Measurements from ENCODE around the gene BIN1.
"Not testable (repeated sequence)": the region's sequence is repeated elsewhere in the genome, so short reads cannot be mapped to it uniquely, and the experiment has no call there.

The BIN1 gene

DNA sequence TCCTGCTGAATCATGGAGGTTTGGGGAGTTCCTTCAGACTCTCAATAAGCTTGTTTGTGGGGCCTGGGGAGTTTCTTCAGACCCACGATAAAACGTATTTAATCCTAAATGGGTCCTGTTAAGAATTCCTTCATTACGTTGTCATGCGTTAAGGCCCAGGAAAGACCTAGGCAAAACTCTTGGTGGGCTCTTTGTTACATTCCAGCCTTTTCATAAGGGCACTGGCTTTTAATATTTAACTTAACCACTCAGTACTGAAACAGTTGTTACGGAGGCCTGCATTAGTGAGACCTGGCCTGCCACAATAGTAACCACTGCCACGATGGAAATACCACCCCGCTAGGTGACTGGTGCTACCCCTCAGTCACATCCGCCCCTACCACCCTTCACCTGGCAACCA, 17.5 kb upstream of the BIN1 start:
- Mint-ChIP-seq H3K36me3 (ENCODE audit: insufficient read depth) (no peaks in the 10 kb centered on the region), H3K27me3 (no peaks in the 10 kb centered on the region)
- DNase-seq, result no peak

DNA sequence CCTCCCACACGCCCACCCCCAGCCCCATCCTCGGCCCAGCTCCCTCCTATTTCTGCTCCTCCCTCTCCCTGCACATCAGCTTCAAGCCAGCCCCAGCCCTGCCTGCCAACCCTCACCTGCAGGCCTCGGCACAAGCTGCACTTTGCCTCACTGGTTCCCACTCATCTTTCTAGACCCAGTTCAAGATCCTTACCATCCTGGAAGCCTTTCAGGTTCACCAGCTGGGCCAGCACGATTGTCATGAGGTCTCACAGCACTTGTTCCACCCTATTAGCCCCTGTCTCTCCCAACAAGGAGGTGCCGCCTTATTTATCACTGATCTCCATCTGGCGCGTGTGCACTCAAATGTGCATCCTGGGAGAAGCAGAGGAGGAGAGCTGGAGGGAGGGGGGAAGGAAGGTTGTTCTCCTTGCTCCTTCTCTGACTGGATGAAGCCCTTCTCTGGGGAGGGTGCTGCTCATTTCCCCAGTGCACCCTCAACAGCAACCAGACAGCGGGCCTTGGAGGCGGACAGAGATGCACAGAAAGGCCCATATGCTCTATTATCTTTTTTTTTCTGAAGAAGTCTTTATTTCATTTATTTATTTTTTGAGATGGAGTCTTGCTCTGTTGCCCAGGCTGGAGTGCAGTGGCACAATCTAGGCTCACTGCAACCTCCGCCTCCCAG, 15.5 kb upstream of the BIN1 start:
- no peak overlapping the region for H3K4me3 Mint-ChIP-seq
- H3K9me3 Mint-ChIP-seq, result no peaks in the 10 kb centered on the region
- peaks cover 0 to 11% of the 10 kb centered on the region in 2 donors for H3K27me3 Mint-ChIP-seq
- no peaks in the 10 kb centered on the region for H3K36me3 Mint-ChIP-seq (ENCODE audit: insufficient read depth)
- no peak overlapping the region for H3K27ac Mint-ChIP-seq
- no peak for ATAC-seq (replicated peaks)
- no peak for DNase-seq
- no peaks in the 10 kb centered on the region for H3K4me1 Mint-ChIP-seq (ENCODE audit: low read depth in 2 of 2)

More for the DNA sequence above, 17.5 kb upstream of the BIN1 start:
- Mint-ChIP-seq H3K27ac (no peak overlapping the region), H3K4me1 (ENCODE audit: low read depth in 2 of 2) (peaks cover 4 to 5% of the 10 kb centered on the region in 2 donors), H3K4me3 (no peak overlapping the region), H3K9me3 (no peaks in the 10 kb centered on the region)
- no peak for ATAC-seq (replicated peaks)

DNA sequence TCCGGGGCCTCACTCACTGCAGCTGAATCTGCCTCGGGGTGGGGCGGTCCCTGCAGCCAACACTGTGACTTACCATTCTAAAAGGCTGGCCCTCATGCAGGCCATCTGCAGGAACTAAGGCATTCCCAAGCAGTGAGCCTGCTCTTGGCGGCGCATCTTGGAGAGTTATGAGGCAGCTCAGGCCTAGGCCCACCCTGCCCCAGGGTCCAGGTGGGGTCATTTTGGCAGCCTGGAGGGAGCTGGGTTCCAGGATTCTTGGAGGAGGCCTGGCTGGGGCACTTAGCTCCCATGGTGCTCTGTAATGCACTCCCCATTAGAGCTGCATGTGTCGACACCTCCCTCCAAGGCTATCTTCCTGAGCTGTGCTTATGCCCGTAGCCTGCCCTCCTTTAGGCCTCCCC, 14.8 kb upstream of the BIN1 start:
- no peak overlapping the region for H3K4me3 Mint-ChIP-seq
- H3K27me3 Mint-ChIP-seq, result peaks cover 0 to 14% of the 10 kb centered on the region in 2 donors
- no peak for DNase-seq
- no peak overlapping the region for H3K27ac Mint-ChIP-seq
- H3K9me3 Mint-ChIP-seq, result no peaks in the 10 kb centered on the region
- H3K4me1 Mint-ChIP-seq (ENCODE audit: low read depth in 2 of 2), result no peaks in the 10 kb centered on the region
- no peaks in the 10 kb centered on the region for H3K36me3 Mint-ChIP-seq (ENCODE audit: insufficient read depth)
- ATAC-seq (replicated peaks), result no peak

DNA sequence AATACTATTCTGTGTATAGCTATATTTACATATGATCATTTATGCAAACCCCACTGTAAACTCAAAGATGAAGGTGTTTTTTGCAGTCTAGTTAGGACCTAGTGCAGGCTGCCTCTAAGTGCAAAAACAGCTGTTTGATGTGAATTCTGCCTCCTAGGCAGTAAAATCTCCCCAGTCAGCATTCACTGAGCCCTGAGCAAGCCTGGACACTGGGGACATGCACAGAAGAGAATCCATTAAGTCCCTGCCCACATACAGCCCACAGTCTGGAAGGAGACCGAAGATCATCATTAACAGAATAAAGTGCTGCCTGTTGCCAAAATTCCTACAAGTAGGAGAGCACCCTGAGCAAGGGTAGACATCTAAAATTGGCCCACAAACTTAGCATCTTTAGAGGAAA, 14.4 kb upstream of the BIN1 start:
- Mint-ChIP-seq H3K4me1 (ENCODE audit: low read depth in 2 of 2) (no peaks in the 10 kb centered on the region), H3K36me3 (ENCODE audit: insufficient read depth) (no peaks in the 10 kb centered on the region), H3K27ac (no peak overlapping the region), H3K4me3 (no peak overlapping the region), H3K27me3 (peaks cover 0 to 14% of the 10 kb centered on the region in 2 donors), H3K9me3 (no peaks in the 10 kb centered on the region)
- DNase-seq (no peak), ATAC-seq (replicated peaks) (no peak)

DNA sequence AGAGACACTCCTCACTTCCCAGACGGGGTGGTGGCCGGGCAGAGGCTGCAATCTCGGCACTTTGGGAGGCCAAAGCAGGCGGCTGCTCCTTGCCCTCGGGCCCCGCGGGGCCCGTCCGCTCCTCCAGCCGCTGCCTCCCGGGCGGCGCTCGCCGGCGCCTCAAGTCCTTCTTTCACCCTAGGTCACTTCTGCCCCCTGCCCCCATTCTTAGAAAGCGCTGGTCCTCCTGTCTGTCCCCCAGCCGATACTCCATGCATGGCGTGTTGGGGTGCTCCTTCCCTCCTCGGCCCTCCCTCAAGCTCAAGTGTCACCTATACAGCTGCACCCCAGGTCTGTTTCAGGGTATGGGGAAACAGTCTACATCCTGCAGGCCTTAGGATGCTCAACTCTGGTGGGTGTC, 13.5 kb upstream of the BIN1 start:
- DNase-seq; H3K27ac Mint-ChIP-seq; H3K36me3 Mint-ChIP-seq (ENCODE audit: insufficient read depth); H3K4me3 Mint-ChIP-seq; H3K9me3 Mint-ChIP-seq; ATAC-seq (replicated peaks); H3K4me1 Mint-ChIP-seq (ENCODE audit: low read depth in 2 of 2): not testable (repeated sequence)
- H3K27me3 Mint-ChIP-seq, result peaks cover 0 to 14% of the 10 kb centered on the region in 2 donors

DNA sequence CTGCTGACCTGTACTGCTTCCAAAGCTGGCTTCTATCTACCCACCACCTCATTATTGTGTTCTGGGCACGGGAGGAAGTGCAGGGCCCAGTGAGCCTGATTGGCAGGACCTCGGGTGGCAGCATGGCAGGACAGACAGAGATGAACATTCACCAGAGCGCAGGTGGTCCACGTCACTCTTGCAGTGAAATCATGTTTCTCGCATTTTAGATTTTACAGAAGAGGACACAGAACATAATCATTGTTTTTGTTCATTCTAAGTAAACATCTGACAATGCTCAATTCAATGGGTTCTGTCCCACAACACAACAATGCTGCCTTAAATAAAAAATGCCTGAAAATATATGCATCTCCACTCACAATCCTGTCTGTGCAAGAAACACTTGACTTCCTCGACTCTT, 11.5 kb upstream of the BIN1 start:
- ATAC-seq (replicated peaks), result no peak
- Mint-ChIP-seq H3K4me1 (ENCODE audit: low read depth in 2 of 2) (no peaks in the 10 kb centered on the region), H3K27ac (no peak overlapping the region), H3K27me3 (peaks cover 0 to 20% of the 10 kb centered on the region in 2 donors), H3K9me3 (no peaks in the 10 kb centered on the region), H3K36me3 (ENCODE audit: insufficient read depth) (no peaks in the 10 kb centered on the region), H3K4me3 (no peak overlapping the region)
- DNase-seq, result no peak

DNA sequence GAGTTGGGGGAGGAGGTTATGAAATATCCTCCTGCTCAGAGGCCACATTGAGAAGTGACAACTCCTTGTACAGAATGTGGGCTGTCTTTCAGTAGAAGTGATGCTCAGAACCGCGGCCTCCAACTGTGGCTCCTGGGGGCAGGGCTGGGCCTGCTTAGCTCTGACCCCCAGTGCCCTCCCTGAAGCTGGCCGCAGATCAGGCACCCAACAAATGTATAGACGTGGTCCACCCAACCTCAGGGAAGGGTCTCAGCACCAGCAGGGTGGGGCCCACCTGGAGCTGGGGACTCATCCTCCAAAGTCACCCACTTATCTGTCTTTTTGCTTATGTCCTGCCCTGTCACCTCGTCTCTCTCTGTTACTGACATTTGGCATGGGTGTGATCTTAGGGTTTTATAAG, 11.1 kb upstream of the BIN1 start:
- Mint-ChIP-seq H3K4me3 (no peak overlapping the region), H3K27ac (no peak overlapping the region), H3K27me3 (peaks cover 0 to 24% of the 10 kb centered on the region in 2 donors), H3K36me3 (ENCODE audit: insufficient read depth) (no peaks in the 10 kb centered on the region), H3K9me3 (no peaks in the 10 kb centered on the region), H3K4me1 (ENCODE audit: low read depth in 2 of 2) (no peaks in the 10 kb centered on the region)
- DNase-seq (no peak), ATAC-seq (replicated peaks) (no peak)

DNA sequence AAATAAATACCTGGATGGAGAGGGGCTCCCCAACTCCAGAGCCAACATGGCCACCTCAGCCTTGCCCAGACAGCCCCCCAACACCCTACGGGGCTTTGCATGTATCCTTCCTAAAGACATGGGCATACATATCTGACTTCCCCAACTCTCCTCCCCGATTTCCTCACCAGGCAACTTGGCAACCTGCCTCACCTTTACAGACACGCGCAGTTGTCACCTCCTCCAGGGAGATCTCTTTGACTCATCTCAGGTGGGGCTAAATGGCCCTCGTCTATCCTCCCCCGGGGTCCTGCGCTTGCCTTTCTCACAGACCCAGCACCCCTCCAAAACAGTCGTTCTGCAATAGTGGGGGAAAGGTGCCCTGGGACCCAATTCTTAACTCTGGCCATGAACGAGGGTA, 10.6 kb upstream of the BIN1 start:
- no peaks in the 10 kb centered on the region for H3K9me3 Mint-ChIP-seq
- no peak overlapping the region for H3K4me3 Mint-ChIP-seq
- ATAC-seq (replicated peaks) (no peak), DNase-seq (no peak)
- H3K27me3 Mint-ChIP-seq, result peaks cover 0 to 29% of the 10 kb centered on the region in 2 donors
- H3K36me3 Mint-ChIP-seq (ENCODE audit: insufficient read depth), result peaks cover 2% of the 10 kb centered on the region
- no peak overlapping the region for H3K27ac Mint-ChIP-seq
- no peaks in the 10 kb centered on the region for H3K4me1 Mint-ChIP-seq (ENCODE audit: low read depth in 2 of 2)

DNA sequence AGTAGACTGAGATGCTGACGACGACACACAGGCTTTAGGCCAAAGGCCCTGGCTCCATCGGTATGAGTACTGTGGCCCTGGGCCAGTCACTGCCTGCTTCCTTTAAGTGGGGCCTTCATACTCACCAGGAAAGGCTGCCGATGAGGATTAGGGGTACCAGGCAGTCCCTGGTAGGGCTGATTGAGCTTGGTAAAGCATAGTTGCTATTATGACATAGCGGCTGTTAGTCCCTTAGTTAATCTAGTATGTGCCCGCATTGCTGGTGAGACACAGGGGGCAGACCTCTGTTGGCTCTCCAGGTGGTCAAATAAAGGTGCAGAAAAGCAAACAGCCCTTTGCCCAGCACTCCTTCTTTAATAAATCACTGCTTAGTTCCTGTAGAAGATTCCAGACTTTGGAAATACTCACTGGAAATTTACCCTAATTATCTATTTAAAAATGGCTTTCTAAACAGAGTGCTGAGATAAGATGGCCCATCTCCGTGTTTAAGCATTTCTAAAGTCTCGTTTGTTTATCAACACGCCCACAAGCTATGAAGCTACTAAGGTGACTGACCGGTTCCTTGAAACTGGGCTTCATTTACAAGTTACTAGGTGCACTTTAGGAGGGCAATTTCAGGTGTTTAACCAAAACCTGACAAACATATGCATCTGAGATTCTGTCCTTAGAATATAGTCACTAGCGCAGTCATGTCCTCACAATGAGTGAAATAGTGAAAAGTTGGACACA, 8.7 kb upstream of the BIN1 start:
- DNase-seq, result no peak
- no peaks in the 10 kb centered on the region for H3K9me3 Mint-ChIP-seq
- H3K36me3 Mint-ChIP-seq (ENCODE audit: insufficient read depth), result peaks cover 3% of the 10 kb centered on the region
- H3K27ac Mint-ChIP-seq, result no peak overlapping the region
- no peak for ATAC-seq (replicated peaks)
- H3K27me3 Mint-ChIP-seq, result peaks cover 7 to 32% of the 10 kb centered on the region in 2 donors
- H3K4me3 Mint-ChIP-seq, result no peak overlapping the region
- H3K4me1 Mint-ChIP-seq (ENCODE audit: low read depth in 2 of 2), result no peaks in the 10 kb centered on the region

DNA sequence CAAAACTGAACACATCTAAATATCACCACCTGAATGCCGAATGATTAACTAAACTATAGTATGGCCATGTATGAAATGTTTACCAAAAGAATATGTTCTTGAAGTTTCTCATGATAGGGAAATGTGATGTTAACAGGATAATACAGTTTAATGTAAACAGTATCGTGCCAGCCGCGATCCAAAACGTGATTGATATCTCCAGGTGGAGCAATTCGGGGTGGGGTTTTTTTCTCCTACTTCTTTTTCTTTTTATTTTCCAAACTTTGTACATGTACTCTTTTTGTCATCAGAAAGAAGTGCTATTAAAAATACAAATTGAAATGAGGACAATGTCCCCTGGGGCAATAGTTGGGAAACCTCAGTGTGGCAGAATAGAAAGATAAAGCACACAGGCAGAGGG, 4.0 kb upstream of the BIN1 start:
- Mint-ChIP-seq H3K4me1 (ENCODE audit: low read depth in 2 of 2) (peaks cover 0 to 5% of the 10 kb centered on the region in 2 donors), H3K4me3 (no peak overlapping the region), H3K36me3 (ENCODE audit: insufficient read depth) (peaks cover 3% of the 10 kb centered on the region), H3K27ac (no peak overlapping the region), H3K27me3 (peaks cover 13 to 34% of the 10 kb centered on the region in 2 donors), H3K9me3 (no peaks in the 10 kb centered on the region)
- ATAC-seq (replicated peaks) (no peak), DNase-seq (no peak)

DNA sequence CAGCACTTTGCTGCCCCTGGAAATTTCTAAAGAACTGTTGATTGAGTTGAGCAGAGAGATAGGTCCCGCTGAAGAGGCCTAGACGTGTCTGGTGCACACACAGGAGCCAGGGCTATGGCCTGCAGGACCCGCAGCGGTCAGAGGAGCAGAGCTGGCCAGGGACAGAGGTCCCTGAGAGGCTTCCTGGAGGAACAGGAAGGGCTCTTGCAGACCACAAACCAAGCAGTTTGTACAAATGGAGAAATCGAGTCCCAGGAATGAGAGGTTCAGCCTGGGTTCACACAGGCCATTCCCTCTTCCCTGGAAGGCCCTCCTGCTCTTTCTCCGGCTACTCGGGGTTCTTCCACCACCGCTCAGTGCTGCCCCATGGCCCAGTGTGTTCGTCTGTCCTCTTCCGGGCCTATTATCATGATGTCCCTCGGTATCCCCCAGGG, 1.2 kb upstream of the BIN1 start:
- H3K27ac Mint-ChIP-seq, result no peak overlapping the region
- peak overlapping the region; percentile 92 to 94 for H3K4me3 Mint-ChIP-seq
- no peaks in the 10 kb centered on the region for H3K9me3 Mint-ChIP-seq
- H3K27me3 Mint-ChIP-seq, result peaks cover 13 to 31% of the 10 kb centered on the region in 2 donors
- DNase-seq (no peak), ATAC-seq (replicated peaks) (no peak)
- H3K36me3 Mint-ChIP-seq (ENCODE audit: insufficient read depth), result peaks cover 3% of the 10 kb centered on the region
- peaks cover 0 to 5% of the 10 kb centered on the region in 2 donors for H3K4me1 Mint-ChIP-seq (ENCODE audit: low read depth in 2 of 2)

DNA sequence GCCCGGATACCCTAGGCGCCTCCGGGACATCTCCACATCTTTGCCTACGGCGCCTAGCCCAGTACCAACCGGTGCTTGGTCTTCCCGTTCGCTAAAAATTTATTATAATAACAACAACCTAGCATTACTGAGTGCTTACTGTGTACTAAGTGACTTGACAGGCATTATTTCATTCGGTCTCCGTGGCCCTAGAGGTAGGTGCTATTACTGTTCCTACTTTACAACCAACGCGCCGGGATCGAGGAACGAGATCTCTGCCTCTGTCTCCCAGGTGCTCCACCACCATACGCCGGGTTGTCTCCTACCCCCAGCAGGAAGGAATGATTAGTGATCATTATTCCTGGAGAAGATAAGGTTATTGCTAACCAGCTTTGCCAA, 657 bp upstream of the BIN1 start:
- Mint-ChIP-seq H3K27me3 (peaks cover 13 to 26% of the 10 kb centered on the region in 2 donors), H3K27ac (peak overlapping the region; percentile 65 to 80), H3K4me1 (ENCODE audit: low read depth in 2 of 2) (peaks cover 0 to 5% of the 10 kb centered on the region in 2 donors), H3K4me3 (peak overlapping the region; percentile 92 to 94), H3K36me3 (ENCODE audit: insufficient read depth) (peaks cover 1% of the 10 kb centered on the region), H3K9me3 (no peaks in the 10 kb centered on the region)
- ATAC-seq (replicated peaks), result peak; percentile 10
- DNase-seq, result no peak

DNA sequence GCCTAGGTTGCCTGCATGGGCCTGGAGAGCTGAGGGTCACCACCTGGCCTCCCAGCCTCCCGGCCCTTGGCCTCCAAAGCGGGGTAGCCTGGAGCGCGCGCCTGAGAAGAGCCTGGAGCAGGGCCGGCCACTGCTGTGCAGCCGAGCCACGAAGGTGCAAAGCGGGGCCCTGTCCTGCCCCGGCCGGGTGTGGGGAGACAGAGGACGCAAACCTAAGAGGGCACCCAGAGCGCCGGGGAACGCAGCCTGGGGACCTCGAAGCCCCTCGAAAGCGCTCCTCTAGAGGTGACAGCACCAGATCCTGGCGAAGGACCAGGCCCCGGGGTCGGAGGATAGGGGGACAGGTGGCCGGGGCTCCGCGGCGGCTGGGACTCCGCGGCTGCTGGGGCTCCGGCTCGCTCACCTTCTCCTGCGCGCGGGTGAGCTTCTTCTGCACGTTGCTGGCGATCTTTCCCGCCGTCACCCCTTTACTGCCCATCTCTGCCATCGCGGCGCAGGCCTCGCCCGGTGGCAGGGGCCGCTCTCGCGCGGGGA, 430 bp downstream of the BIN1 start:
- DNase-seq (peak in 1 of 3 experiments; percentile 8), ATAC-seq (replicated peaks) (peak; percentile 31)
- peaks cover 0 to 5% of the 10 kb centered on the region in 2 donors for H3K4me1 Mint-ChIP-seq (ENCODE audit: low read depth in 2 of 2)
- H3K27ac Mint-ChIP-seq, result no peak overlapping the region
- H3K36me3 Mint-ChIP-seq (ENCODE audit: insufficient read depth), result no peaks in the 10 kb centered on the region
- peaks cover 6 to 23% of the 10 kb centered on the region in 2 donors for H3K27me3 Mint-ChIP-seq
- peak overlapping the region; percentile 92 to 94 for H3K4me3 Mint-ChIP-seq
- no peaks in the 10 kb centered on the region for H3K9me3 Mint-ChIP-seq
